IPS-18c (cell line): ENCODE results near the gene RPS26.
"Not testable (repeated sequence)": the region's sequence is repeated elsewhere in the genome, so short reads cannot be mapped to it uniquely, and the experiment has no call there.

ENCODE experiments used
- H3K4me3 ChIP-seq: 2 replicates; pipeline ENCODE4 v1.7.0; 2013; ENCODE audit warnings: low read depth, mild to moderate bottlenecking, low read length, moderate library complexity; ENCODE audit not compliant: insufficient read depth
- H3K9me3 ChIP-seq: one replicate; pipeline ENCODE4 v1.6.1; 2013; ENCODE audit warnings: mild to moderate bottlenecking, low read length, moderate library complexity; ENCODE audit not compliant: control insufficient read depth, insufficient read depth

Gene RPS26

GRCh38 chr12:56046027-56046780, 4.5 kb downstream of the RPS26 start:
- H3K4me3 ChIP-seq = no peak overlapping the region
- no peaks in the 10 kb centered on the region for H3K9me3 ChIP-seq

- Histone ChIP-seq H3K4me3 (no peak overlapping the region), H3K9me3 (no peaks in the 10 kb centered on the region)
Observed at GRCh38 chr12:56053407-56053893, 11.7 kb downstream of the RPS26 start.

- not testable (repeated sequence) for H3K4me3 ChIP-seq, H3K9me3 ChIP-seq
Observed at GRCh38 chr12:56059964-56060363, 18.2 kb downstream of the RPS26 start.

- Histone ChIP-seq H3K9me3 (no peaks in the 10 kb centered on the region), H3K4me3 (no peak overlapping the region)
Observed at GRCh38 chr12:56061982-56062381, 20.3 kb downstream of the RPS26 start.

- no peak overlapping the region for H3K4me3 ChIP-seq
- H3K9me3 ChIP-seq = no peaks in the 10 kb centered on the region
Observed at GRCh38 chr12:56062996-56063395, 21.3 kb downstream of the RPS26 start.

- no peaks in the 10 kb centered on the region for H3K9me3 ChIP-seq
- no peak overlapping the region for H3K4me3 ChIP-seq
Observed at GRCh38 chr12:56071648-56072047, 29.9 kb downstream of the RPS26 start.

- H3K9me3 ChIP-seq = no peaks in the 10 kb centered on the region
- no peak overlapping the region for H3K4me3 ChIP-seq
Observed at GRCh38 chr12:56074396-56074795, 32.7 kb downstream of the RPS26 start.

- not testable (repeated sequence) for H3K4me3 ChIP-seq, H3K9me3 ChIP-seq
Observed at GRCh38 chr12:56077966-56078365, 36.2 kb downstream of the RPS26 start.

GRCh38 chr12:56078427-56078826, 36.7 kb downstream of the RPS26 start:
- H3K4me3 ChIP-seq = no peak overlapping the region; the same call in 1 of the 2 replicates

GRCh38 chr12:56078931-56079722, 37.4 kb downstream of the RPS26 start:
- peak overlapping the region; percentile 94 for H3K4me3 ChIP-seq
- no peaks in the 10 kb centered on the region for H3K9me3 ChIP-seq

More at GRCh38 chr12:56078427-56078826, 36.7 kb downstream of the RPS26 start:
- no peaks in the 10 kb centered on the region for H3K9me3 ChIP-seq

GRCh38 chr12:56079723-56080555, 38.2 kb downstream of the RPS26 start, which contains the start of gene ERBB3:
ERBB3 (plus strand) TSS chr12:56080165; CDS start chr12:56080301, 136 bp downstream.
- H3K4me3 ChIP-seq = peak within 1 kb of the TSS; percentile 94
- H3K9me3 ChIP-seq = no peaks in the 10 kb centered on the region

- H3K9me3 ChIP-seq = no peaks in the 10 kb centered on the region
- H3K4me3 ChIP-seq = peak overlapping the region; percentile 94
Observed at GRCh38 chr12:56080556-56081138, 38.9 kb downstream of the RPS26 start.

- H3K9me3 ChIP-seq = no peaks in the 10 kb centered on the region
- peak overlapping the region; percentile 94 for H3K4me3 ChIP-seq
Observed at GRCh38 chr12:56081393-56082347, 40.0 kb downstream of the RPS26 start.

GRCh38 chr12:56082382-56082781, 40.7 kb downstream of the RPS26 start:
- H3K9me3 ChIP-seq = no peaks in the 10 kb centered on the region
- H3K4me3 ChIP-seq = no peak overlapping the region

GRCh38 chr12:56082967-56083366, 41.2 kb downstream of the RPS26 start:
- Histone ChIP-seq H3K9me3 (no peaks in the 10 kb centered on the region), H3K4me3 (no peak overlapping the region)

- Histone ChIP-seq H3K4me3 (no peak overlapping the region), H3K9me3 (no peaks in the 10 kb centered on the region)
Observed at GRCh38 chr12:56084958-56085543, 43.3 kb downstream of the RPS26 start.
